Measurements from ENCODE around the gene MED22.
"Not testable (repeated sequence)": the region's sequence is repeated elsewhere in the genome, so short reads cannot be mapped to it uniquely, and the experiment has no call there.

MED22 gene

GRCh38 chr9:133345596-133345995 is 2.3 kb downstream of the MED22 start:
- Histone ChIP-seq H3K27ac (ENCODE audit: low read depth, low read length) (no peak overlapping the region), H3K36me3 (ENCODE audit: control insufficient read depth, insufficient read depth, low read length) (peaks cover 75% of the 10 kb centered on the region), H3K9me3 (ENCODE audit: control insufficient read depth, insufficient read depth, low read length) (no peaks in the 10 kb centered on the region), H3K9ac (ENCODE audit: low read depth, low read length) (no peak overlapping the region), H3K4me3 (ENCODE audit: low read depth, low read length) (no peak overlapping the region), H3K27me3 (ENCODE audit: control insufficient read depth, insufficient read depth, low read length) (no peaks in the 10 kb centered on the region), H3K4me1 (ENCODE audit: control insufficient read depth, insufficient read depth, low read length) (peaks cover 10% of the 10 kb centered on the region; the same call in 1 of the 2 replicates)

DNA sequence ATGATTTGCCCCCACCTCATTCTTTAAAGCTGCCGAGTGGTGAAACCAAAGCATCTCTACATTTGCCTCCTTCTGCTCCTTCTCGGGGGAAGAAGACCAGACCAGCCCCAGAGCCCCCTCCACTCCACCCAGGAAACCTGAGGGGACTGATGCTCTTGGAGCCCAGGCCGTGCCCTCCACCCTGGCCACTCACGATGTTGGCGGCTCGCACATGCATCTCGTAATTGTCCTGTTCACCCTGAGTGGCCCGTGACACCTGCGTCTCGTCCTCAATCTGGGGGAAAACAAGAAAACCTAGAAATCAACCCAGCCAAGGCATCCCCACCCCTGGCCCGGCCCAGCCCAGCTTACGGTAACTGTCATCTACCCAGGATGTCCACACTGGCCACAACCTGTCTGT is 3.0 kb downstream of the MED22 start:
- H3K4me3 ChIP-seq (ENCODE audit: low read depth, low read length) = no peak overlapping the region
- H3K9me3 ChIP-seq (ENCODE audit: control insufficient read depth, insufficient read depth, low read length) = no peaks in the 10 kb centered on the region
- H3K27ac ChIP-seq (ENCODE audit: low read depth, low read length) = no peak overlapping the region
- no peak overlapping the region; the same call in 1 of the 2 replicates for H3K9ac ChIP-seq (ENCODE audit: low read depth, low read length)
- H3K36me3 ChIP-seq (ENCODE audit: control insufficient read depth, insufficient read depth, low read length) = peaks cover 75% of the 10 kb centered on the region
- H3K4me1 ChIP-seq (ENCODE audit: control insufficient read depth, insufficient read depth, low read length) = peaks cover 10% of the 10 kb centered on the region; the same call in 1 of the 2 replicates
- no peaks in the 10 kb centered on the region for H3K27me3 ChIP-seq (ENCODE audit: control insufficient read depth, insufficient read depth, low read length)

DNA sequence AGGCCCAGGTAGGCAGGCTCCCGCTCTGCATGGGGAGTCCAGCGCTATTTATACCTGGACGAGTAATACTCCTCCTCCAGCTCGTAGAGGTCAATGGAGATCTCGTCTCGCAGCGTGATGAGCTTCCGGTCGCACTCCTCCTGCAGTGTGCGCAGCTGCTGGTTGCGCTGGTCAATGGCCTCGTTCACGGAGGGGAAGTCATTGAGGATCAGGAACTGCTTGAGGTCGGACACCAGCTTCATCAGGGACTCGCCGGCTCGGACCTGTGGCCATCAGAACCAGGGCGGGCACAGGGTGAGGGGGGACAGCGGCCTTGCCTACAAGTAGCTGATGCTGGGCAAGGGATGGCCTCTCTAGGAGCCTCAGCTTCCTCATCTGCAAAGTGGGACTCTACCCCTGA is 3.9 kb downstream of the MED22 start:
- H3K4me1 ChIP-seq (ENCODE audit: control insufficient read depth, insufficient read depth, low read length) = peaks cover 4% of the 10 kb centered on the region; the same call in 1 of the 2 replicates
- no peaks in the 10 kb centered on the region for H3K9me3 ChIP-seq (ENCODE audit: control insufficient read depth, insufficient read depth, low read length)
- H3K4me3 ChIP-seq (ENCODE audit: low read depth, low read length) = no peak overlapping the region
- H3K27me3 ChIP-seq (ENCODE audit: control insufficient read depth, insufficient read depth, low read length) = no peaks in the 10 kb centered on the region
- H3K9ac ChIP-seq (ENCODE audit: low read depth, low read length) = no peak overlapping the region
- no peak overlapping the region for H3K27ac ChIP-seq (ENCODE audit: low read depth, low read length)
- peaks cover 75% of the 10 kb centered on the region for H3K36me3 ChIP-seq (ENCODE audit: control insufficient read depth, insufficient read depth, low read length)

DNA sequence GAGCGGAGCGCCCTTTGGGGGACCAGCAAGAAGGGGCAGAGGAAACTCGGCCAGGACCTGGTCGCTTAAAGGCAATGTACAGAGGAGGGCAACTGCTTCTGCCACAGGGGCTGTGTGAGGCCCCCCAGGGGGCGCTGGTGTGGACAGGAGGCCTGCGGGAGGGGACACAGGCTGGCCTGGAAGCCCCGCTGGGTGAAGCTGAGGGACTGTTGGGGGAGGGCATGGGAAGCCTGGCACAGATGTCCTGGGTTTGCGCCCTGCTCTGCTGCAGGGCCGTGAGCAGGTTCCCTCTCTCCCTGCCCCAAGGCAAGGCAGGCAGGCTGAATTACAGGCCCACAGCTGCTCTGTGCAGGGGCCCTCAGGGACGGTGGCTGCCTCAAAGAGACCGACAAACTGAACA is 5.4 kb downstream of the MED22 start:
- no peak overlapping the region for H3K9ac ChIP-seq (ENCODE audit: low read depth, low read length)
- peak overlapping the region; percentile 31 for H3K27ac ChIP-seq (ENCODE audit: low read depth, low read length)
- peaks cover 75% of the 10 kb centered on the region for H3K36me3 ChIP-seq (ENCODE audit: control insufficient read depth, insufficient read depth, low read length)
- H3K9me3 ChIP-seq (ENCODE audit: control insufficient read depth, insufficient read depth, low read length) = no peaks in the 10 kb centered on the region
- no peaks in the 10 kb centered on the region for H3K27me3 ChIP-seq (ENCODE audit: control insufficient read depth, insufficient read depth, low read length)
- peaks cover 4% of the 10 kb centered on the region; the same call in 1 of the 2 replicates for H3K4me1 ChIP-seq (ENCODE audit: control insufficient read depth, insufficient read depth, low read length)
- no peak overlapping the region for H3K4me3 ChIP-seq (ENCODE audit: low read depth, low read length)

DNA sequence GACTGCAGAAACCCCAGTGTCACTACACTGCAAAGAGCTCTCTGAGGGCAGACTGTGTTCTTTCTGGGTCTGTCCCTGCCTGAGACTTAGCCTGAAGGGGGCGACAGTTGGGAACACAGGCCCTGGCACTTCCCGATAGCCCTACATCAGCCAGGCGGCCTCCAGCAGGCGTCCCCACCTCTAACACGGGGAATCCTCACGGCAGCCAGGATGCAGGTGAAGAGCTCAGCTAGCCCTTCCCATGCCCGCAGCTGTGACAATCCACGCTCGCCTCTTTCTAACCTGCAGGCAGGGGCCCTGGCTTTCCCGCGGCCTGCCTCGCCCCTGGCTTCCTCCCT is 5.9 kb downstream of the MED22 start:
- H3K27ac ChIP-seq (ENCODE audit: low read depth, low read length) = peak overlapping the region; percentile 31
- H3K27me3 ChIP-seq (ENCODE audit: control insufficient read depth, insufficient read depth, low read length) = no peaks in the 10 kb centered on the region
- no peak overlapping the region for H3K4me3 ChIP-seq (ENCODE audit: low read depth, low read length)
- H3K9ac ChIP-seq (ENCODE audit: low read depth, low read length) = no peak overlapping the region
- peaks cover 4% of the 10 kb centered on the region; the same call in 1 of the 2 replicates for H3K4me1 ChIP-seq (ENCODE audit: control insufficient read depth, insufficient read depth, low read length)
- H3K9me3 ChIP-seq (ENCODE audit: control insufficient read depth, insufficient read depth, low read length) = no peaks in the 10 kb centered on the region
- peaks cover 75% of the 10 kb centered on the region for H3K36me3 ChIP-seq (ENCODE audit: control insufficient read depth, insufficient read depth, low read length)

DNA sequence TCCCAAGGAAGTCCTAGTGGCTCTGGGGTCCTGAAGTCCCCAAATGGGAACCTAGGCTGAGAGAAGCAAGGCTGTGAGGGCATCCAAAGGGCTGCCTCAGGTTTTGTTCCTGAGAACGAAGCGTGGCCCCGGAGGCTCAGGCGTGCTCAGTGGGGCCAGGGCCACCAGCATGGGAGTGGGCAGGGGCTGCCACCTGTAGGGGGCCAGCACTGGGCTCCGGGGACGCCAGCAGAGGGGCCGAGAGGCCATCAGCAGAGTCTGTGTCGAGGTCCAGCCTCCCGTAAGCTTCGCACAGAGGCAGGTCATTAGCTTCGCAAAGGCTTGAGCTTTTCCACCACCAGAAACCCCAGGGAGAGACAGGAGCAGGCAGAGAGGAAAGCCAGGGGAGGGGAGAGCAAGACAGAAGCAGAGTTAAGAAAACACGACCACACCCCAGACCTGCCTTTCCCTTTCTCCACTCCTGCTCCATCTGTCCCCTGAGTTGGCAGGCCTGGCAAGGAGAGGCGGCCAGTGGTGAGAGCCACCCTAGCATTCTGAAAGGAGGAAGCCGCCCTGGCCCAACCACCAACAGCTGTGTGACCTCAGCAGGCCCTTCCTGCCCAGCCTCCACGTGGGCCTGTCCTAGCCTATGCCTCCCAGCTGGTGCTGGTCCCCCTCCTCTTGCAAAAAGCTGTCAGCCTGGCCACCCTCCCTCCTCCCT is 6.4 kb downstream of the MED22 start:
- no peak overlapping the region for H3K4me3 ChIP-seq (ENCODE audit: low read depth, low read length)
- peaks cover 3% of the 10 kb centered on the region; the same call in 1 of the 2 replicates for H3K4me1 ChIP-seq (ENCODE audit: control insufficient read depth, insufficient read depth, low read length)
- H3K36me3 ChIP-seq (ENCODE audit: control insufficient read depth, insufficient read depth, low read length) = peaks cover 75% of the 10 kb centered on the region
- H3K9me3 ChIP-seq (ENCODE audit: control insufficient read depth, insufficient read depth, low read length) = no peaks in the 10 kb centered on the region
- H3K27ac ChIP-seq (ENCODE audit: low read depth, low read length) = no peak overlapping the region
- H3K9ac ChIP-seq (ENCODE audit: low read depth, low read length) = no peak overlapping the region
- no peaks in the 10 kb centered on the region for H3K27me3 ChIP-seq (ENCODE audit: control insufficient read depth, insufficient read depth, low read length)

DNA sequence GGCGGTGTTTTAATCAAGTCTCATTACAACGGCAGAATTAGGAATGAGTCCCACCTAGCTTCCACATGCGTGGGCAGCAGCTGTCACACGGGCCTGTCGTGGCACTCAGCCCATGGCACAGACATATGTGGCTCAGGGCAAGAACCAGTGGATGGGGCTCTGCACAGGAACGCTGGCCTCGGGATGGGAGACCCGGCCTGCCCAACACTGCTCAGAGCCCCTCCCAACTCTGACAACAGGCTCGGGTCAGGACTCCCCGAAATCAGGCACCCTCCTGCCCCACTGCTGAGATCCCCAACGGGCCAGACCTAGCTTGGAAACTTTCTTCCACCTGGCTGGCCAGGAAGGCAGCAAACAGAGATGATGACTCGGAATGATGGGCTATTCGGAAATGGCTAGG is 7.0 kb downstream of the MED22 start:
- Histone ChIP-seq H3K9me3 (ENCODE audit: control insufficient read depth, insufficient read depth, low read length) (no peaks in the 10 kb centered on the region), H3K4me3 (ENCODE audit: low read depth, low read length) (no peak overlapping the region), H3K9ac (ENCODE audit: low read depth, low read length) (no peak overlapping the region), H3K27me3 (ENCODE audit: control insufficient read depth, insufficient read depth, low read length) (no peaks in the 10 kb centered on the region), H3K4me1 (ENCODE audit: control insufficient read depth, insufficient read depth, low read length) (no peaks in the 10 kb centered on the region), H3K36me3 (ENCODE audit: control insufficient read depth, insufficient read depth, low read length) (peaks cover 70% of the 10 kb centered on the region), H3K27ac (ENCODE audit: low read depth, low read length) (no peak overlapping the region)

GRCh38 chr9:133340256-133340655 is 7.7 kb downstream of the MED22 start:
- Histone ChIP-seq H3K4me1 (ENCODE audit: control insufficient read depth, insufficient read depth, low read length) (no peaks in the 10 kb centered on the region), H3K4me3 (ENCODE audit: low read depth, low read length) (no peak overlapping the region), H3K27ac (ENCODE audit: low read depth, low read length) (no peak overlapping the region), H3K9me3 (ENCODE audit: control insufficient read depth, insufficient read depth, low read length) (no peaks in the 10 kb centered on the region), H3K36me3 (ENCODE audit: control insufficient read depth, insufficient read depth, low read length) (peaks cover 64% of the 10 kb centered on the region), H3K27me3 (ENCODE audit: control insufficient read depth, insufficient read depth, low read length) (no peaks in the 10 kb centered on the region), H3K9ac (ENCODE audit: low read depth, low read length) (no peak overlapping the region)

DNA sequence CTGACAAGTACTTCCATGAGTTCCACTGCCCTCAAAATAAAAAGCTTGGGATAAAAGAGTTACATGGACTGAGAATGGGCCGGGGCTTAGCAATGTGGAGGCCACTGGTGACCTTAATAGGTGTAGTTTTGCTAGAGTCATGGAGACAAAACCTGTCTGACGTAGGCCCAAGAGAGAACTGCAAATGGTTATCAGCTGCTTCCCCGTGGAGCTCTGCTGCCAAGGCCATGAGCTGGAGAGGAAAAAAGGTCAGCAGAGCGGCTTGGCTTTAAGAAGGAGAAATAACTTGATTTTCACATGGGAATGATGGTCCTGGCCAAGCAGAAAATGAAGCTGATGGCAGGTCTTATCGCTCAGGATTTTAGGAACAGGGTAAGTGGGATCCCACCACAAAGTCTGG is 8.3 kb downstream of the MED22 start:
- H3K27ac ChIP-seq (ENCODE audit: low read depth, low read length) = no peak overlapping the region
- H3K27me3 ChIP-seq (ENCODE audit: control insufficient read depth, insufficient read depth, low read length) = no peaks in the 10 kb centered on the region
- no peak overlapping the region for H3K4me3 ChIP-seq (ENCODE audit: low read depth, low read length)
- H3K36me3 ChIP-seq (ENCODE audit: control insufficient read depth, insufficient read depth, low read length) = peaks cover 59% of the 10 kb centered on the region
- peaks cover 4% of the 10 kb centered on the region; the same call in 1 of the 2 replicates for H3K4me1 ChIP-seq (ENCODE audit: control insufficient read depth, insufficient read depth, low read length)
- no peaks in the 10 kb centered on the region for H3K9me3 ChIP-seq (ENCODE audit: control insufficient read depth, insufficient read depth, low read length)
- H3K9ac ChIP-seq (ENCODE audit: low read depth, low read length) = no peak overlapping the region

GRCh38 chr9:133335924-133336811 is 11.8 kb downstream of the MED22 start, which contains the start of gene SURF6:
Gene SURF6 (minus strand): TSS chr9:133336188. CDS start chr9:133336132, 56 bp downstream.
- H3K36me3 ChIP-seq (ENCODE audit: control insufficient read depth, insufficient read depth, low read length) = peaks cover 62% of the 10 kb centered on the region
- H3K4me1 ChIP-seq (ENCODE audit: control insufficient read depth, insufficient read depth, low read length) = peaks cover 7% of the 10 kb centered on the region; the same call in 1 of the 2 replicates
- H3K4me3 ChIP-seq (ENCODE audit: low read depth, low read length) = peak within 1 kb of the TSS; percentile 96
- H3K9ac ChIP-seq (ENCODE audit: low read depth, low read length) = peak within 1 kb of the TSS; percentile 92
- peak within 1 kb of the TSS; percentile 94 for H3K27ac ChIP-seq (ENCODE audit: low read depth, low read length)
- no peaks in the 10 kb centered on the region for H3K9me3 ChIP-seq (ENCODE audit: control insufficient read depth, insufficient read depth, low read length)
- H3K27me3 ChIP-seq (ENCODE audit: control insufficient read depth, insufficient read depth, low read length) = no peaks in the 10 kb centered on the region

DNA sequence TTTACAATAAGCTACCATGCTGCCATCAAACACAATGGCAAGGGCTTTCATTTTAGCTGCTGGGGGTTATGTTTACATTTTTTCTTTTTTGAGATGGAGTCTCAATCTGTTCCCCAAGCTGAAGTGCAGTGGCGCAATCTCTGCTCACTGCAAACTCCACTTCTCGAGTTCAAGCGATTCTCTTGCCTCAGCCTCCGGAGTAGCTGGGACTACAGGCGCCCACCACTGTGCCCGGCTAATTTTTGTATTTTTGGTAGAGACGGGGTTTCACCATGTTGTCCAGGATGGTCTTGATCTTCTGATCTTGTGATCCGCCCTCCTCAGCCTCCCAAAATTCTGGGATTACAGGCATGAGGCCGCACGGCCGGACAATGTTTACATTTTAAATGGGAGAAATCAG is 13.0 kb downstream of the MED22 start:
- H3K27me3 ChIP-seq (ENCODE audit: control insufficient read depth, insufficient read depth, low read length); H3K9me3 ChIP-seq (ENCODE audit: control insufficient read depth, insufficient read depth, low read length); H3K4me1 ChIP-seq (ENCODE audit: control insufficient read depth, insufficient read depth, low read length); H3K27ac ChIP-seq (ENCODE audit: low read depth, low read length): not testable (repeated sequence)
- Histone ChIP-seq H3K9ac (ENCODE audit: low read depth, low read length) (peak overlapping the region; percentile 92), H3K36me3 (ENCODE audit: control insufficient read depth, insufficient read depth, low read length) (peaks cover 62% of the 10 kb centered on the region), H3K4me3 (ENCODE audit: low read depth, low read length) (peak overlapping the region; percentile 96)
